CD4-positive, alpha-beta T cell treated with Interleukin-2 at 100 ng/mL for 4 hours (primary cell): ENCODE data around the gene PLA2G4A.

Source experiments
- DNase-seq: peaks from one replicate; pipeline ENCODE4 v3.0.0-alpha.2; 2020; ENCODE audit warnings: low spot score

PLA2G4A gene

GRCh38 chr1:186978596-186979556 is 150.1 kb downstream of the PLA2G4A start:
- DNase-seq, result no peak

- no peak for DNase-seq
Measured at GRCh38 chr1:186980400-186980799, 151.7 kb downstream of the PLA2G4A start.

GRCh38 chr1:186982116-186982515 is 153.4 kb downstream of the PLA2G4A start:
- no peak for DNase-seq

- no peak for DNase-seq
Measured at GRCh38 chr1:186983327-186983726, 154.6 kb downstream of the PLA2G4A start.

- no peak for DNase-seq
Measured at GRCh38 chr1:186984959-186985358, 156.2 kb downstream of the PLA2G4A start.

GRCh38 chr1:186985889-186986491 is 157.2 kb downstream of the PLA2G4A start:
- DNase-seq, result peak; percentile 43

GRCh38 chr1:186987065-186987464 is 158.3 kb downstream of the PLA2G4A start:
- DNase-seq, result no peak

GRCh38 chr1:186987769-186988168 is 159.0 kb downstream of the PLA2G4A start:
- DNase-seq, result no peak

GRCh38 chr1:186993996-186994395 is 165.2 kb downstream of the PLA2G4A start:
- no peak for DNase-seq

- DNase-seq, result no peak
Measured at GRCh38 chr1:186994897-186995296, 166.1 kb downstream of the PLA2G4A start.

- DNase-seq, result no peak
Measured at GRCh38 chr1:186996816-186997215, 168.1 kb downstream of the PLA2G4A start.

GRCh38 chr1:186997877-186998276 is 169.1 kb downstream of the PLA2G4A start:
- DNase-seq, result no peak

- DNase-seq, result no peak
Measured at GRCh38 chr1:186999506-186999905, 170.8 kb downstream of the PLA2G4A start.

- no peak for DNase-seq
Measured at GRCh38 chr1:187001198-187001889, 172.6 kb downstream of the PLA2G4A start.

- DNase-seq, result no peak
Measured at GRCh38 chr1:187003353-187003752, 174.6 kb downstream of the PLA2G4A start.

- DNase-seq, result no peak
Measured at GRCh38 chr1:187006896-187007295, 178.1 kb downstream of the PLA2G4A start.

GRCh38 chr1:187009320-187009719 is 180.6 kb downstream of the PLA2G4A start:
- no peak for DNase-seq

GRCh38 chr1:187010571-187011309 is 182.0 kb downstream of the PLA2G4A start:
- DNase-seq, result no peak

GRCh38 chr1:187013582-187014200 is 184.9 kb downstream of the PLA2G4A start:
- DNase-seq, result no peak

GRCh38 chr1:187018291-187018690 is 189.5 kb downstream of the PLA2G4A start:
- no peak for DNase-seq

GRCh38 chr1:187027253-187027652 is 198.5 kb downstream of the PLA2G4A start:
- DNase-seq, result no peak
